ENCODE results near the gene GATD1.
A peak's percentile ranks its signal among the peaks of the same experiment; 100 is the strongest.
"Not testable (repeated sequence)": the region's sequence is repeated elsewhere in the genome, so short reads cannot be mapped to it uniquely, and the experiment has no call there.

GATD1 gene

GRCh38 chr11:761526-762108, 15.7 kb downstream of the GATD1 start:
- no peak for DNase-seq

GRCh38 chr11:760236-760635, 17.1 kb downstream of the GATD1 start:
- DNase-seq = no peak

GRCh38 chr11:749731-750130, 27.6 kb downstream of the GATD1 start:
- no peak for DNase-seq

GRCh38 chr11:748007-748359, 29.3 kb downstream of the GATD1 start:
- no peak for DNase-seq

- peak; percentile 91 to 94 for DNase-seq
Observed at GRCh38 chr11:747158-748006, 29.9 kb downstream of the GATD1 start, which contains the start of gene TALDO1. TSS of gene TALDO1 (plus strand) at chr11:747464. CDS start at chr11:747482, 18 bp downstream.

- peak in 1 of 2 experiments; percentile 60 for DNase-seq
Observed at GRCh38 chr11:746289-747157, 30.8 kb downstream of the GATD1 start.

GRCh38 chr11:745428-745827, 31.9 kb downstream of the GATD1 start:
- no peak for DNase-seq

- no peak for DNase-seq
Observed at GRCh38 chr11:742571-743201, 34.6 kb downstream of the GATD1 start.

GRCh38 chr11:742156-742546, 35.1 kb downstream of the GATD1 start:
- no peak for DNase-seq

- DNase-seq = not testable (repeated sequence)
Observed at GRCh38 chr11:737899-738298, 39.4 kb downstream of the GATD1 start.

GRCh38 chr11:737366-737765, 39.9 kb downstream of the GATD1 start:
- peak in 1 of 2 experiments; percentile 32 for DNase-seq

- not testable (repeated sequence) for DNase-seq
Observed at GRCh38 chr11:734541-734940, 42.7 kb downstream of the GATD1 start.

GRCh38 chr11:733072-733471, 44.2 kb downstream of the GATD1 start:
- DNase-seq = no peak

GRCh38 chr11:729492-730074, 47.7 kb downstream of the GATD1 start:
- no peak for DNase-seq

GRCh38 chr11:728901-729491, 48.3 kb downstream of the GATD1 start:
- no peak for DNase-seq

- peak; percentile 91 to 92 for DNase-seq
Observed at GRCh38 chr11:727859-728748, 49.2 kb downstream of the GATD1 start.

- no peak for DNase-seq
Observed at GRCh38 chr11:727281-727701, 50.0 kb downstream of the GATD1 start.

GRCh38 chr11:726278-727220, 50.7 kb downstream of the GATD1 start:
- peak; percentile 66 to 73 for DNase-seq

- no peak for DNase-seq
Observed at GRCh38 chr11:725624-726202, 51.6 kb downstream of the GATD1 start.

Data from activated T-cell treated with anti-CD3 and anti-CD28 coated beads, Interleukin-2, amount 50 U/mL, for 48 hours (primary cell).